GM12878 (cell line): ENCODE results near the gene KIF21A. TPM values are rescaled to one million over a fixed set of nuclear protein-coding genes. Genes with fewer than 3 reads are reported as not detected.

ENCODE experiments used
- ATAC-seq: fragments of 200-7000 bp; cut with Tn5 transposase; 3 replicates; pipeline ENCODE4 v1.9.1; 2020; ENCODE audit warnings: mild to moderate bottlenecking, moderate library complexity
- BruUV-seq: library from RNA; stranded (reverse); fragments of 400-500 nt; replicated peaks from 2 replicates; lab custom pipeline; 2021; lab: Mats Ljungman, UMichigan
- CTCF ChIA-PET: fragments of 300-600 bp; sonication (Branson Sonifier 250); formaldehyde crosslinking; extraction: SDS; loops from one replicate; lab custom pipeline; 2021; ENCODE audit warnings: inconsistent platforms; lab: Yijun Ruan, JAX
- POLR2A ChIA-PET: fragments of 350-600 bp; formaldehyde crosslinking; extraction: SDS; loops from one replicate; lab custom pipeline; 2021; ENCODE audit warnings: inconsistent platforms; lab: Charles Lee
- RAD21 ChIA-PET: fragments of 300-600 bp; sonication (Branson Sonifier 250); formaldehyde crosslinking; loops from one replicate; lab custom pipeline; 2023; ENCODE audit warnings: antibody characterized with exemption; ENCODE audit not compliant: unreplicated experiment; lab: Charles Lee
- SMC1A ChIA-PET: fragments of 300-600 bp; sonication (Branson Sonifier 250); formaldehyde crosslinking; loops from one replicate; lab custom pipeline; 2023; ENCODE audit not compliant: unreplicated experiment, uncharacterized antibody; lab: Charles Lee
- DNase-seq: peaks from one replicate; pipeline ENCODE4 v3.0.0-alpha.2; 2011; ENCODE audit warnings: low read depth, low spot score
- FAIRE-seq: peaks from 3 replicates; lab custom pipeline; 2011; peaks lifted over from hg19 to GRCh38; lab: Jason Lieb, UNC
- H2AFZ ChIP-seq: 2 replicates; pipeline ENCODE4 v1.6.0; 2011; ENCODE audit warnings: low read depth, low read length, control low read depth; ENCODE audit not compliant: control insufficient read depth
- H3K27ac ChIP-seq: 2 replicates; pipeline ENCODE4 v1.5.1; 2011; ENCODE audit warnings: control low read depth; ENCODE audit not compliant: control insufficient read depth, insufficient read depth
- H3K27me3 ChIP-seq, 2 experiments: replicated peaks in 1 of 2; 2 replicates each; pipeline versions ENCODE4 v1.6.0 to v1.6.1; 2011; ENCODE audit warnings: low read length in 1 of 2; ENCODE audit not compliant: control insufficient read depth in 2 of 2, insufficient read depth in 2 of 2
- H3K36me3 ChIP-seq, 2 experiments: 2 replicates each; pipeline ENCODE4 v1.5.1; 2011; ENCODE audit warnings: low read length in 1 of 2; ENCODE audit not compliant: control insufficient read depth in 2 of 2, insufficient read depth in 2 of 2
- H3K4me1 ChIP-seq: 2 replicates; pipeline ENCODE4 v1.6.1; 2011; ENCODE audit warnings: mild to moderate bottlenecking, low read length, moderate library complexity, mixed read lengths; ENCODE audit not compliant: control insufficient read depth, insufficient read depth
- H3K4me2 ChIP-seq: 2 replicates; pipeline ENCODE4 v1.6.0; 2011; ENCODE audit warnings: control low read depth; ENCODE audit not compliant: control insufficient read depth, insufficient read depth
- H3K4me3 ChIP-seq: fragments of 200-600 bp; sonication (generic); 2 replicates; pipeline ENCODE4 v1.5.1; 2016
- H3K79me2 ChIP-seq: 2 replicates; pipeline ENCODE4 v1.6.0; 2011; ENCODE audit warnings: low read length; ENCODE audit not compliant: control insufficient read depth, insufficient read depth
- H3K9ac ChIP-seq: 2 replicates; pipeline ENCODE4 v1.8.0; 2011; ENCODE audit warnings: low read length, control low read depth, mixed read lengths; ENCODE audit not compliant: control insufficient read depth, insufficient read depth
- H3K9me3 ChIP-seq: replicated peaks from 3 replicates; pipeline ENCODE4 v1.5.1; 2011; ENCODE audit warnings: mild to moderate bottlenecking, low read length; ENCODE audit not compliant: control insufficient read depth, insufficient read depth
- H4K20me1 ChIP-seq: 2 replicates; pipeline ENCODE4 v1.6.0; 2011; ENCODE audit not compliant: control insufficient read depth, insufficient read depth
- BCLAF1 ChIP-seq: fragments of 450-650 bp; IDR thresholded peaks from 2 replicates; pipeline ENCODE4 v1.6.1; 2017; ENCODE audit warnings: antibody characterized with exemption, mild to moderate bottlenecking, moderate library complexity
- CBX3 ChIP-seq: fragments of 200-600 bp; sonication (generic); IDR thresholded peaks from 2 replicates; pipeline ENCODE4 v1.6.1; 2016; ENCODE audit warnings: low read depth, borderline replicate concordance
- CHD1 ChIP-seq: IDR thresholded peaks from 2 replicates; pipeline ENCODE4 v1.6.1; 2012; ENCODE audit warnings: low read depth, low read length, improper control_type of control experiment
- IRF4 ChIP-seq: IDR thresholded peaks from 2 replicates; pipeline ENCODE4 v1.6.1; 2011; ENCODE audit warnings: low read depth, low read length
- POLR2AphosphoS2 ChIP-seq: IDR thresholded peaks from 2 replicates; pipeline ENCODE4 v1.6.1; 2011; ENCODE audit warnings: low read depth, mild to moderate bottlenecking, low read length, improper control_type of control experiment, moderate library complexity
- SIN3A ChIP-seq: IDR thresholded peaks from 2 replicates; pipeline ENCODE4 v1.6.1; 2012; ENCODE audit warnings: low read depth, low read length, improper control_type of control experiment
- SKIL ChIP-seq: fragments of 450-650 bp; IDR thresholded peaks from 2 replicates; pipeline ENCODE4 v1.6.1; 2017; ENCODE audit warnings: mild to moderate bottlenecking, low read depth, inconsistent platforms; ENCODE audit not compliant: poor library complexity, severe bottlenecking
- ZNF24 ChIP-seq: fragments of 450-650 bp; IDR thresholded peaks from 2 replicates; pipeline ENCODE4 v1.6.1; 2017; ENCODE audit warnings: antibody characterized with exemption, mild to moderate bottlenecking
- ZNF384 ChIP-seq: IDR thresholded peaks from 2 replicates; pipeline ENCODE4 v1.6.1; 2012; ENCODE audit warnings: low read depth, mild to moderate bottlenecking, low read length, improper control_type of control experiment, borderline replicate concordance
- ZNF622 ChIP-seq: fragments of 450-650 bp; IDR thresholded peaks from 2 replicates; pipeline ENCODE4 v1.6.1; 2017; ENCODE audit warnings: mild to moderate bottlenecking, inconsistent platforms
- ZSCAN29 ChIP-seq: fragments of 450-650 bp; IDR thresholded peaks from 2 replicates; pipeline ENCODE4 v1.6.1; 2017; ENCODE audit warnings: mild to moderate bottlenecking, moderate library complexity
- WGBS: methylation state at CpG from one replicate; pipeline ENCODE4 v1.1.6; 2016; ENCODE audit warnings: low lambda C conversion rate; ENCODE audit not compliant: insufficient replicate concordance, insufficient coverage; ENCODE audit errors: missing lambda C conversion rate; 5-methylcytosine and 5-hydroxymethylcytosine counted together
- in situ Hi-C: fragments of 300-500 bp; cut with MboI; formaldehyde crosslinking; loops from 9 replicates; pipeline ENCODE4 v1.14.3; 2018; ENCODE audit warnings: mixed read lengths
- intact Hi-C: fragments of 100-400 bp; cut with micrococcal nuclease; formaldehyde crosslinking; loops from one replicate; pipeline ENCODE4 v1.14.2; 2022; ENCODE audit not compliant: unreplicated experiment
- polyA plus RNA-seq, 11 experiments: library from polyadenylated mRNA; depleted of rRNA in 4 of 11; unstranded in 6 of 11; stranded (reverse) in 5 of 11; fragments of >200 nt; fragmentation: Nextera tagmentation in 4 of 11; fragmentation: Illumina TruSeq in 1 of 11; extraction: Ambion mirVana in 4 of 11; extraction: Trizol in 1 of 11; gene quantifications; 1 replicate in 1 of 11; 2 replicates in 10 of 11; pipeline versions ENCODE4 v1.2.1 to v1.2.3, GENCODE V29; 2011 to 2016; ENCODE audit warnings: inconsistent platforms in 2 of 11, missing spikeins in 2 of 11, low read depth in 1 of 11
- total RNA-seq, 4 experiments: library from RNA; depleted of rRNA in 3 of 4; stranded (reverse); fragments of >200 nt in 3 of 4; fragmentation: Illumina TruSeq in 1 of 4; extraction: Trizol in 1 of 4; gene quantifications; 2 replicates each; pipeline versions ENCODE4 v1.2.1 to v1.2.3, GENCODE V29; 2013 to 2021

KIF21A gene
- total and polyA plus RNA-seq, 10 of the 15 experiments (the other 5 are each of a cell fraction or from before 2014, with no cell fraction given), result 21.3 to 42.1 (median 24.5) TPM

DNA sequence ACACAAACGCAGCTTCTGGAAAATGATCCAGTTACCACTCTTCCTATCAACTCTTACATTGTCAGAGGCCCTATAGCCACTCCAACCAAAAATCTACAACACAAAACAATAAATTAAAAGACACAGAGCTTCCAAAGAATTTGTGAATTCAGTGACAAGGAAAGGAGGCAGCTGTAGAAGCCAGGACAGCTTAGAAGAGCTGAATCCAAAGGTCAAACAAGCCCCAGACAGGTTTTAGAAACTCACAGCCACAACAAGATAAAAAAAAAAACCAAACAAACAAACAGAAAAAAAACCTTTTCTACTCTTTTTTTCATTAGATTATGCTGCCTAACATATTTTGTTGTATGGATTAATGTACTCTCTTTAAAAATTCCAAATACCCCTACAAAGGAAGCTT is 94.4 kb downstream of the KIF21A start:
- DNase-seq (no peak), ATAC-seq (no peak), FAIRE-seq (no peak)
- no peaks in the 10 kb centered on the region for H3K79me2 ChIP-seq
- no peaks in the 10 kb centered on the region for H4K20me1 ChIP-seq
- ChIA-PET POLR2A (interaction anchor here (2.1 kb wide), 1 partner anchor 24 kb away, joined by 5 read pairs; no protein-coding TSS in a partner anchor), RAD21 (interaction anchor here (0.7 to 1.8 kb wide), 4 partner anchors 27 to 108 kb away, joined by 3 to 5 read pairs (median 4); no protein-coding TSS in a partner anchor), SMC1A (interaction anchor here (0.9 to 1.9 kb wide), 7 partner anchors 8 to 225 kb away, joined by 3 to 8 read pairs (median 5); no protein-coding TSS in a partner anchor), CTCF (interaction anchor here (1.0 to 1.8 kb wide), 5 partner anchors 10 to 30 kb away, joined by 3 to 6 read pairs (median 3); no protein-coding TSS in a partner anchor)
- no peak overlapping the region for H3K4me3 ChIP-seq
- intact Hi-C loops, result no loop called here
- no peak overlapping the region for H2AFZ ChIP-seq
- H3K27me3 ChIP-seq, result no peaks in the 10 kb centered on the region
- H3K9ac ChIP-seq, result no peak overlapping the region
- 86% methylated on average over 1 of the region's 1 CpG for WGBS
- no peaks in the 10 kb centered on the region for H3K9me3 ChIP-seq
- no peaks in the 10 kb centered on the region; a peak in 1 of 4 replicates for H3K36me3 ChIP-seq
- no TSS peak for BruUV-seq
- no peak overlapping the region for H3K27ac ChIP-seq
- TF ChIP-seq ZNF384 (no peak), ZNF622 (no peak), IRF4 (no peak), SKIL (no peak), POLR2AphosphoS2 (no peak), ZSCAN29 (no peak), CHD1 (no peak), CBX3 (no peak), ZNF24 (no peak), SIN3A (no peak), BCLAF1 (no peak)
- in situ Hi-C loops, result loop anchor here (25.0 kb wide), 1 partner anchor 89 kb away; the partner anchor contains the start of gene KIF21A
- no peak overlapping the region for H3K4me2 ChIP-seq
- 0 out of 2 replicates have a peak, but pooled peaks cover 3% of the 10 kb centered on the region for H3K4me1 ChIP-seq
